GM13976 (cell line): Measurements from ENCODE around the gene NDUFS8.

Experiments
- DNase-seq: peaks from one replicate; pipeline ENCODE4 v3.0.0; 2012; ENCODE audit warnings: low spot score
- CTCF ChIP-seq: IDR thresholded peaks from 2 replicates; pipeline ENCODE4 v1.5.1; 2012; ENCODE audit warnings: borderline replicate concordance, mild to moderate bottlenecking; ENCODE audit not compliant: insufficient read depth; ENCODE audit errors: extremely low read depth, missing control alignments, control extremely low read depth
- in situ Hi-C: fragments of 300-500 bp; cut with MboI; formaldehyde crosslinking; loops from one replicate; pipeline ENCODE4 v1.12.0; 2022; ENCODE audit warnings: low sequenced_read_pairs, mixed read lengths, inconsistent platforms; ENCODE audit not compliant: unreplicated experiment

The NDUFS8 gene

DNA sequence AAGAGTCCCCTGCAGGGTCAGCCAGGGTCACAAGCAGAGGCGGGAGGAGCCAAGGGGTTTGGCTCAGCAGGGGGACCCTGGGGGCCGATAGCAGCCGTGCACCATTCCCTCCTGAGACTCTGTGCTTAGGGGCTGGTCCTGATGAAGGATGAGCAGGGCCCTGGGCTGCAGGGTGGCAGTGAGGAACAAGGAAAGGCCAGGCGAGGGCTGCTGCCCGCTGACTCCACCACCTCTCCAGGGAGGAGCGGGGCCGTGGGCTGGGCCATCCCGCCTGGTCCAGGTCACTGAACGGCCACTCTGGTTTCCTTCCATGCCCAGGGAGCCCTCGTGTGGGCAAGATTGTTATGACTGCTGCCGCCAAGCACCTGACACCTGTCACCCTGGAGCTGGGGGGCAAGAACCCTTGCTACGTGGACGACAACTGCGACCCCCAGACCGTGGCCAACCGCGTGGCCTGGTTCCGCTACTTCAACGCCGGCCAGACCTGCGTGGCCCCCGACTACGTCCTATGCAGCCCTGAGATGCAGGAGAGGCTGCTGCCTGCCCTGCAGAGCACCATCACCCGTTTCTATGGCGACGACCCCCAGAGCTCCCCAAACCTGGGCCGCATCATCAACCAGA, 9.2 kb upstream of the NDUFS8 start:
- TF ChIP-seq CTCF, result no peak
- no peak for DNase-seq
- in situ Hi-C loops, result loop anchor here (10.0 kb wide), 1 partner anchor 184 kb away; no protein-coding TSS in a partner anchor

- no peak for TF ChIP-seq CTCF
- DNase-seq, result no peak
- in situ Hi-C loops, result loop anchor here (10.0 kb wide), 1 partner anchor 182 kb away; no protein-coding TSS in a partner anchor
Observed at GRCh38 chr11:68022531-68022930, 8.0 kb upstream of the NDUFS8 start.

GRCh38 chr11:68024508-68024907, 6.0 kb upstream of the NDUFS8 start:
- DNase-seq, result no peak
- no peak for TF ChIP-seq CTCF
- in situ Hi-C loops, result loop anchor here (10.0 kb wide), 1 partner anchor 180 kb away; no protein-coding TSS in a partner anchor

GRCh38 chr11:68025047-68025446, 5.4 kb upstream of the NDUFS8 start:
- no peak for TF ChIP-seq CTCF
- DNase-seq, result no peak
- in situ Hi-C loops, result loop anchor here (10.0 kb wide), 1 partner anchor 180 kb away; no protein-coding TSS in a partner anchor

GRCh38 chr11:68026391-68027105, 3.9 kb upstream of the NDUFS8 start:
- DNase-seq, result no peak
- in situ Hi-C loops, result loop anchor here (10.0 kb wide), 1 partner anchor 178 kb away; no protein-coding TSS in a partner anchor
- TF ChIP-seq CTCF, result no peak

DNA sequence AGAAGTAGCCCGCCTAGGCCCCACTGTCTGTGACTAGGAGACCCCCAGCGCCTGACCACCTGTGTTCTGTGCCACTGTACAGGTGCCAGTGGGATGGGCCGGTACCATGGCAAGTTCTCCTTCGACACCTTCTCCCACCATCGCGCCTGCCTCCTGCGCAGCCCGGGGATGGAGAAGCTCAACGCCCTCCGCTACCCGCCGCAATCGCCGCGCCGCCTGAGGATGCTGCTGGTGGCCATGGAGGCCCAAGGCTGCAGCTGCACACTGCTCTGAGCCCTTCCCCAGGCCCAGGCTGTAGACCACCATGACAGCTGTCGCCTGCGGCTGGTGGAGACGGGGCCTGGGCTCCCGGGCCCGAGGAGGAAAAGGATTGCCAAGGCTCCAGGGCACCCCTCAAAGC, 2.8 kb upstream of the NDUFS8 start:
- no peak for TF ChIP-seq CTCF
- DNase-seq, result no peak
- in situ Hi-C loops, result loop anchor here (10.0 kb wide), 1 partner anchor 177 kb away; no protein-coding TSS in a partner anchor
